ENCODE data around the gene TRIM33. TPM values are rescaled to one million over a fixed set of nuclear protein-coding genes. Genes with fewer than 3 reads are reported as not detected.

TRIM33 gene
- total RNA-seq, 1 experiment from 2014 or later: 53.8 TPM

GRCh38 chr1:114349891-114350605, 161.0 kb downstream of the TRIM33 start:
- H3K4me1 ChIP-seq (ENCODE audit: insufficient read depth, low read length): peaks cover 2% of the 10 kb centered on the region; the same call in 1 of the 2 replicates
- H2BK20ac ChIP-seq (ENCODE audit: low read depth, low read length, poor library complexity, severe bottlenecking): no peak overlapping the region
- H3K56ac ChIP-seq (ENCODE audit: insufficient read length, low read depth, low read length): no peak overlapping the region
- no peak overlapping the region for H3K18ac ChIP-seq (ENCODE audit: insufficient read length, low read depth, low read length)
- H4K20me1 ChIP-seq (ENCODE audit: control insufficient read depth, insufficient read depth, insufficient read length): no peaks in the 10 kb centered on the region
- H2BK120ac ChIP-seq (ENCODE audit: low read depth, low read length, poor library complexity, severe bottlenecking): no peak overlapping the region
- H2AK5ac ChIP-seq (ENCODE audit: insufficient read length, low read length): no peak overlapping the region
- no peak overlapping the region for H4K91ac ChIP-seq (ENCODE audit: insufficient read length, low read depth, low read length)
- no peak overlapping the region for H3K14ac ChIP-seq (ENCODE audit: insufficient read depth, low read length)
- peaks cover 8% of the 10 kb centered on the region for H3K23me2 ChIP-seq (ENCODE audit: insufficient read length, low read depth, low read length, poor library complexity, severe bottlenecking)
- H3K27me3 Mint-ChIP-seq (ENCODE audit: low read depth): peaks cover 12% of the 10 kb centered on the region
- no peak overlapping the region for H3K4me3 Mint-ChIP-seq
- TF ChIP-seq CTCF (conservative IDR thresholded peaks at IDR 0.05): no peak
- H3K36me3 Mint-ChIP-seq (ENCODE audit: insufficient read depth in 1 of 3, low read depth in 3 of 3): no peaks in the 10 kb centered on the region
- H2BK15ac ChIP-seq (ENCODE audit: low read depth, low read length): no peak overlapping the region
- no peak overlapping the region for H3K27ac ChIP-seq (ENCODE audit: insufficient read length, low read depth, low read length)
- H3T11ph ChIP-seq (ENCODE audit: low read length): no peak overlapping the region
- no peak for DNase-seq
- H2AFZ ChIP-seq (ENCODE audit: low read length): no peak overlapping the region
- H3K4ac ChIP-seq (ENCODE audit: low read depth, low read length): no peak overlapping the region
- no peak overlapping the region for H3K4me2 ChIP-seq (ENCODE audit: insufficient read depth, insufficient read length, low read length)
- no peak overlapping the region for H3K23ac ChIP-seq (ENCODE audit: insufficient read length, low read depth, low read length)
- no peak overlapping the region for H4K5ac ChIP-seq (ENCODE audit: insufficient read length, low read depth, low read length)
- no peaks in the 10 kb centered on the region for H3K9me3 ChIP-seq (ENCODE audit: control insufficient read depth, low read depth, low read length)
- H2BK5ac ChIP-seq (ENCODE audit: insufficient read length, low read length): no peak overlapping the region
- no peaks in the 10 kb centered on the region for H3K9me3 Mint-ChIP-seq
- no CpG with 5 or more reads among the region's 14 CpGs for WGBS (ENCODE audit: extremely low coverage, insufficient read length, low lambda C conversion rate)
- H3K4me1 Mint-ChIP-seq: peaks cover 20 to 25% of the 10 kb centered on the region in 2 experiments
- H3K27me3 ChIP-seq (ENCODE audit: insufficient read depth, low read length): no peaks in the 10 kb centered on the region
- no peak overlapping the region for H3K9ac ChIP-seq (ENCODE audit: extremely low read depth, insufficient read length, low read length)
- H2BK12ac ChIP-seq (ENCODE audit: insufficient read length, low read depth, low read length): no peak overlapping the region
- H3K79me2 ChIP-seq (ENCODE audit: insufficient read depth, low read length): no peaks in the 10 kb centered on the region
- H4K8ac ChIP-seq (replicated peaks; ENCODE audit: insufficient read length, low read depth, low read length): no peak overlapping the region
- no peak overlapping the region; a peak in 1 of 7 replicates for H3K27ac Mint-ChIP-seq
- no peaks in the 10 kb centered on the region for H3K79me1 ChIP-seq (ENCODE audit: insufficient read depth, low read depth, low read length, poor library complexity, severe bottlenecking)

All from H9 (cell line).